Neural cell (in vitro differentiated cells): ENCODE measurements around the gene FBRSL1.

Experiments
- CTCF ChIP-seq: fragments of 450-650 bp; IDR thresholded peaks from 2 replicates; pipeline ENCODE4 v1.5.1; 2014; ENCODE audit warnings: antibody characterized with exemption, mild to moderate bottlenecking, moderate library complexity; ENCODE audit not compliant: poor library complexity, severe bottlenecking
- EP300 ChIP-seq: fragments of 450-650 bp; conservative IDR thresholded peaks from 2 replicates; pipeline ENCODE4 v1.6.1; 2014; ENCODE audit warnings: antibody characterized with exemption, mild to moderate bottlenecking, moderate library complexity; ENCODE audit not compliant: poor library complexity, severe bottlenecking
- EZH2 ChIP-seq: fragments of 200-600, 300-800 bp; shearing (Covaris generic), sonication (generic); IDR thresholded peaks from 2 replicates; pipeline ENCODE4 v1.6.1; 2014; ENCODE audit warnings: antibody characterized with exemption, low read length, borderline replicate concordance, mild to moderate bottlenecking; ENCODE audit not compliant: insufficient read depth, poor library complexity, severe bottlenecking
- MXI1 ChIP-seq: fragments of 450-650 bp; conservative IDR thresholded peaks from 2 replicates; pipeline ENCODE4 v1.6.1; 2014; ENCODE audit warnings: antibody characterized with exemption, mild to moderate bottlenecking; ENCODE audit not compliant: poor library complexity, severe bottlenecking
- POLR2AphosphoS5 ChIP-seq: IDR thresholded peaks from 2 replicates; pipeline ENCODE4 v1.6.1; 2012
- TF ChIP-seq, protein P1 (sequence below): IDR thresholded peaks from 2 replicates; pipeline ENCODE4 v1.6.1; 2012; ENCODE audit warnings: borderline replicate concordance

DNA sequence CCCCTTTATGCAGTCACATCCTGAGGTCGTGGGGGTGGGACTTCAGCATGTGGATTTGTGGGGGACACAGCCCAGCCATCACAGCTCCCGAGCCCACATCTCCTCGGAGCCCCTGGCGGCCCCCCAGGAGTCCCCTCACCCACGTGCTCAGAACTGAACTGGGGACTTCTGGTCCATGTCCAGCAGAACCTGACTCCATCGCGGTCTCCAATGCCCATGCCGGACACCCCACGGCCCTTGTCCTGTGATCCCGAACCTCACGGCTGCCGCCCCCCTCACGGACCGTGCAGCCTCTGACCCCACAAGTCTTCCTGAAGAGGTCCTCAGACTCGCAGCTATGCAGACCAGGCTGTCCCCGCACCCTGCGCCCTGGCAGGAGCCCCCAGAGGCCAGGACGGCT is 13.5 kb upstream of the FBRSL1 start:
- TF ChIP-seq CTCF, result no peak
- no peak for TF ChIP-seq EZH2
- TF ChIP-seq EP300, result no peak
- TF ChIP-seq POLR2AphosphoS5, result no peak
- TF ChIP-seq MXI1, result no peak
- TF ChIP-seq, protein P1, sequence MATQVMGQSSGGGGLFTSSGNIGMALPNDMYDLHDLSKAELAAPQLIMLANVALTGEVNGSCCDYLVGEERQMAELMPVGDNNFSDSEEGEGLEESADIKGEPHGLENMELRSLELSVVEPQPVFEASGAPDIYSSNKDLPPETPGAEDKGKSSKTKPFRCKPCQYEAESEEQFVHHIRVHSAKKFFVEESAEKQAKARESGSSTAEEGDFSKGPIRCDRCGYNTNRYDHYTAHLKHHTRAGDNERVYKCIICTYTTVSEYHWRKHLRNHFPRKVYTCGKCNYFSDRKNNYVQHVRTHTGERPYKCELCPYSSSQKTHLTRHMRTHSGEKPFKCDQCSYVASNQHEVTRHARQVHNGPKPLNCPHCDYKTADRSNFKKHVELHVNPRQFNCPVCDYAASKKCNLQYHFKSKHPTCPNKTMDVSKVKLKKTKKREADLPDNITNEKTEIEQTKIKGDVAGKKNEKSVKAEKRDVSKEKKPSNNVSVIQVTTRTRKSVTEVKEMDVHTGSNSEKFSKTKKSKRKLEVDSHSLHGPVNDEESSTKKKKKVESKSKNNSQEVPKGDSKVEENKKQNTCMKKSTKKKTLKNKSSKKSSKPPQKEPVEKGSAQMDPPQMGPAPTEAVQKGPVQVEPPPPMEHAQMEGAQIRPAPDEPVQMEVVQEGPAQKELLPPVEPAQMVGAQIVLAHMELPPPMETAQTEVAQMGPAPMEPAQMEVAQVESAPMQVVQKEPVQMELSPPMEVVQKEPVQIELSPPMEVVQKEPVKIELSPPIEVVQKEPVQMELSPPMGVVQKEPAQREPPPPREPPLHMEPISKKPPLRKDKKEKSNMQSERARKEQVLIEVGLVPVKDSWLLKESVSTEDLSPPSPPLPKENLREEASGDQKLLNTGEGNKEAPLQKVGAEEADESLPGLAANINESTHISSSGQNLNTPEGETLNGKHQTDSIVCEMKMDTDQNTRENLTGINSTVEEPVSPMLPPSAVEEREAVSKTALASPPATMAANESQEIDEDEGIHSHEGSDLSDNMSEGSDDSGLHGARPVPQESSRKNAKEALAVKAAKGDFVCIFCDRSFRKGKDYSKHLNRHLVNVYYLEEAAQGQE, result no peak
